Keratinocyte (primary cell): Measurements from ENCODE around the gene KRTAP5-7. TPM values are rescaled to one million over a fixed set of nuclear protein-coding genes. Genes with fewer than 3 reads are reported as not detected.

Experiments used
- DNase-seq: peaks from one replicate; pipeline ENCODE4 v3.0.0-alpha.2; 2011; ENCODE audit warnings: low read depth, missing footprints, low spot score
- FAIRE-seq: peaks from 2 replicates; lab custom pipeline; 2011; peaks lifted over from hg19 to GRCh38; lab: Jason Lieb, UNC
- H2AFZ ChIP-seq: 2 replicates; pipeline ENCODE4 v1.6.0; 2012; ENCODE audit warnings: low read length, control low read depth, inconsistent platforms; ENCODE audit not compliant: control insufficient read depth
- H3K27ac ChIP-seq: 2 replicates; pipeline ENCODE4 v1.5.1; 2011; ENCODE audit warnings: low read length; ENCODE audit not compliant: control insufficient read depth, insufficient read depth
- H3K27me3 ChIP-seq: 3 replicates; pipeline ENCODE4 v1.6.0; 2011; ENCODE audit warnings: low read length; ENCODE audit not compliant: control insufficient read depth, insufficient read depth; ENCODE audit errors: extremely low read depth
- H3K36me3 ChIP-seq, 2 experiments: 2 replicates in 1 of 2; 3 replicates in 1 of 2; pipeline ENCODE4 v1.5.1; 2011; ENCODE audit warnings: low read length in 2 of 2, mild to moderate bottlenecking in 1 of 2; ENCODE audit not compliant: control insufficient read depth in 2 of 2, insufficient read depth in 2 of 2; ENCODE audit errors: extremely low read depth in 1 of 2
- H3K4me1 ChIP-seq: 3 replicates; pipeline ENCODE4 v1.5.1; 2011; ENCODE audit warnings: low read length; ENCODE audit not compliant: control insufficient read depth, insufficient read depth; ENCODE audit errors: extremely low read depth
- H3K4me2 ChIP-seq: 3 replicates; pipeline ENCODE4 v1.6.0; 2011; ENCODE audit warnings: low read depth, low read length; ENCODE audit not compliant: control insufficient read depth, insufficient read depth; ENCODE audit errors: extremely low read depth
- H3K4me3 ChIP-seq, 3 experiments: fragments of 200-600 bp in 1 of 3; sonication (generic) in 1 of 3; 2 replicates in 2 of 3; 3 replicates in 1 of 3; pipeline ENCODE4 v1.5.1; 2011 to 2016; ENCODE audit warnings: low read length in 3 of 3, mild to moderate bottlenecking in 3 of 3, control low read depth in 2 of 3, inconsistent platforms in 1 of 3, low read depth in 1 of 3, mixed read lengths in 1 of 3, mixed run types in 1 of 3, moderate library complexity in 1 of 3; ENCODE audit not compliant: control insufficient read depth in 2 of 3, insufficient read depth in 2 of 3; ENCODE audit errors: extremely low read depth in 1 of 3
- H3K79me2 ChIP-seq: 2 replicates; pipeline ENCODE4 v1.6.0; 2012; ENCODE audit warnings: low read length; ENCODE audit not compliant: control insufficient read depth, insufficient read depth
- H3K9ac ChIP-seq: 3 replicates; pipeline ENCODE4 v1.6.0; 2011; ENCODE audit warnings: low read length; ENCODE audit not compliant: control insufficient read depth, insufficient read depth; ENCODE audit errors: extremely low read depth
- H3K9me1 ChIP-seq: 3 replicates; pipeline ENCODE4 v1.6.0; 2011; ENCODE audit warnings: low read length; ENCODE audit not compliant: control insufficient read depth, insufficient read depth; ENCODE audit errors: extremely low read depth
- H3K9me3 ChIP-seq: 2 replicates; pipeline ENCODE4 v1.5.1; 2012; ENCODE audit warnings: low read depth, low read length; ENCODE audit not compliant: control insufficient read depth
- H4K20me1 ChIP-seq: 3 replicates; pipeline ENCODE4 v1.6.0; 2011; ENCODE audit warnings: low read length; ENCODE audit not compliant: control insufficient read depth, insufficient read depth; ENCODE audit errors: extremely low read depth
- CTCF ChIP-seq, 3 experiments: IDR thresholded peaks in 1 of 3; conservative IDR thresholded peaks in 1 of 3; optimal IDR thresholded peaks in 1 of 3; 2 replicates in 2 of 3; 3 replicates in 1 of 3; pipeline versions ENCODE3 to v1.5.1; 2011; ENCODE audit warnings: low read length in 3 of 3, mild to moderate bottlenecking in 3 of 3, moderate library complexity in 2 of 3, control low read depth in 1 of 3, inconsistent platforms in 1 of 3; ENCODE audit not compliant: insufficient read depth in 2 of 3; ENCODE audit errors: extremely low read depth in 1 of 3
- EZH2 ChIP-seq: IDR thresholded peaks from one replicate; pipeline ENCODE4 v1.6.1; 2012; ENCODE audit warnings: inconsistent platforms, mild to moderate bottlenecking, low read length, moderate library complexity
- dilution Hi-C: fragments of 300-500 bp; cut with MboI; formaldehyde crosslinking; loops from one replicate; pipeline ENCODE4 v1.7.0; 2020; ENCODE audit warnings: low sequenced_read_pairs; ENCODE audit not compliant: extremely low pct_ligation_motif_present
- polyA plus RNA-seq, 5 experiments: library from polyadenylated mRNA; depleted of rRNA in 3 of 5; stranded (reverse) in 3 of 5; stranded (forward) in 1 of 5; unstranded in 1 of 5; fragments of >200 nt; gene quantifications; 1 replicate in 1 of 5; 2 replicates in 3 of 5; 3 replicates in 1 of 5; pipeline versions ENCODE4 v1.2.1 to v1.2.3, GENCODE V29; 2011 to 2012; ENCODE audit warnings: missing spikeins in 2 of 5, low read depth in 1 of 5, low replicate concordance in 1 of 5

Gene KRTAP5-7
- polyA plus RNA-seq, 1 donor (not counting 4 experiments of a cell fraction or from before 2014, with no cell fraction given): not detected

- Histone ChIP-seq H3K27me3 (peaks cover 4% of the 10 kb centered on the region), H3K9ac (no peak overlapping the region), H3K9me1 (no peaks in the 10 kb centered on the region), H3K4me1 (no peaks in the 10 kb centered on the region), H3K79me2 (no peaks in the 10 kb centered on the region), H3K4me3 (no peak overlapping the region), H3K9me3 (no peaks in the 10 kb centered on the region), H2AFZ (no peak overlapping the region), H3K36me3 (no peaks in the 10 kb centered on the region), H4K20me1 (no peaks in the 10 kb centered on the region), H3K4me2 (no peak overlapping the region), H3K27ac (no peak overlapping the region)
- TF ChIP-seq EZH2 (no peak), CTCF (optimal IDR thresholded peaks at IDR 0.05 in 1 of 3, IDR thresholded peaks at IDR 0.05 in 1 of 3, conservative IDR thresholded peaks at IDR 0.05 in 1 of 3; ENCODE audit: extremely low read depth in 1 of 3, insufficient read depth in 2 of 3, low read length in 3 of 3) (no peak)
- dilution Hi-C loops: no loop called here
- no peak for DNase-seq
- no peak for FAIRE-seq
Measured at GRCh38 chr11:71556018-71556417, 29.0 kb downstream of the KRTAP5-7 start.

GRCh38 chr11:71557257-71557656 is 30.2 kb downstream of the KRTAP5-7 start:
- no peak for FAIRE-seq
- H3K36me3 ChIP-seq: no peaks in the 10 kb centered on the region
- dilution Hi-C loops: no loop called here
- no peaks in the 10 kb centered on the region for H3K4me1 ChIP-seq
- H3K9ac ChIP-seq: no peak overlapping the region
- peaks cover 3% of the 10 kb centered on the region for H3K9me3 ChIP-seq
- no peak overlapping the region for H3K4me3 ChIP-seq
- no peaks in the 10 kb centered on the region for H3K79me2 ChIP-seq
- H2AFZ ChIP-seq: no peak overlapping the region
- peaks cover 4% of the 10 kb centered on the region for H3K27me3 ChIP-seq
- no peak overlapping the region for H3K4me2 ChIP-seq
- DNase-seq: no peak
- H4K20me1 ChIP-seq: no peaks in the 10 kb centered on the region
- H3K9me1 ChIP-seq: no peaks in the 10 kb centered on the region
- TF ChIP-seq CTCF (optimal IDR thresholded peaks at IDR 0.05 in 1 of 3, IDR thresholded peaks at IDR 0.05 in 1 of 3, conservative IDR thresholded peaks at IDR 0.05 in 1 of 3; ENCODE audit: extremely low read depth in 1 of 3, insufficient read depth in 2 of 3, low read length in 3 of 3) (no peak), EZH2 (no peak)
- H3K27ac ChIP-seq: no peak overlapping the region
